Heart right ventricle (tissue), 16 donors: ENCODE results near the gene PIK3R6. TPM values are rescaled to one million over a fixed set of nuclear protein-coding genes. Genes with fewer than 3 reads are reported as not detected.

Source experiments
- ATAC-seq, 8 donors: fragments of 200-7000 bp; cut with Tn5 transposase; one replicate each; pipeline ENCODE4 v1.9.1; 2020; ENCODE audit warnings: mild to moderate bottlenecking in 8 of 8, moderate library complexity in 8 of 8, moderate number of reproducible peaks in 1 of 8
- DNase-seq, 2 donors: peaks; one replicate each; pipeline ENCODE4 v3.0.0-alpha.2; 2020
- H3K27ac ChIP-seq, 10 donors: fragments of 200-600 bp; sonication (generic) in 2 of 10; one replicate each; pipeline versions ENCODE4 v1.5.0 to v1.8.0; 2020 to 2022; ENCODE audit warnings: mild to moderate bottlenecking in 3 of 10
- H3K27me3 ChIP-seq, 7 donors: fragments of 200-600 bp; one replicate each; pipeline ENCODE4 v1.8.0; 2021 to 2022; ENCODE audit warnings: mild to moderate bottlenecking in 2 of 7
- H3K36me3 ChIP-seq, 9 donors: fragments of 200-600 bp; sonication (generic) in 1 of 9; one replicate each; pipeline versions ENCODE4 v1.5.0 to v1.8.0; 2020 to 2022; ENCODE audit warnings: mild to moderate bottlenecking in 2 of 9
- H3K4me1 ChIP-seq, 9 donors: fragments of 200-600 bp; sonication (generic) in 1 of 9; one replicate each; pipeline versions ENCODE4 v1.5.0 to v1.8.0; 2020 to 2022; ENCODE audit warnings: mild to moderate bottlenecking in 4 of 9
- H3K4me3 ChIP-seq, 10 donors: fragments of 200-600 bp; sonication (generic) in 2 of 10; one replicate each; pipeline versions ENCODE4 v1.5.0 to v1.8.0; 2020 to 2022; ENCODE audit warnings: mild to moderate bottlenecking in 7 of 10, moderate library complexity in 2 of 10
- H3K9me3 ChIP-seq, 11 donors: fragments of 200-600 bp in 10 of 11; sonication (generic) in 2 of 11; one replicate each; pipeline versions ENCODE4 v1.5.0 to v1.8.0; 2013 to 2022; ENCODE audit warnings: mild to moderate bottlenecking in 2 of 11, control low read depth in 1 of 11, moderate library complexity in 1 of 11
- WGBS, 2 donors: extraction: QIAGEN DNeasy Blood & Tissue Kit; methylation state at CpG; one replicate each; pipeline ENCODE4 v1.1.7; 2013; ENCODE audit warnings: inconsistent platforms in 1 of 2; 5-methylcytosine and 5-hydroxymethylcytosine counted together
- intact Hi-C, 10 donors: fragments of 100-400 bp; cut with DNase I; formaldehyde crosslinking; loops; one replicate each; pipeline versions ENCODE4 v1.11.1 to v1.14.2; 2022
- polyA plus RNA-seq, 2 donors: library from polyadenylated mRNA; stranded (reverse); fragments of 200-250 nt; gene quantifications; one replicate each; pipeline ENCODE4 v1.2.3, GENCODE V29; 2013
- total RNA-seq, 10 donors: library from RNA; stranded (reverse); fragmentation: NEBNext Ultra II Directional in 3 of 10; extraction: Animal tissue kit (Norgen Biotek cat#: 25700) in 3 of 10; gene quantifications; one replicate each; pipeline versions ENCODE4 v1.2.1 to v1.2.4, GENCODE V29; 2021 to 2023
- TF ChIP-seq, protein P1 (sequence below), 9 donors: fragments of 200-600 bp; sonication (generic) in 2 of 9; IDR thresholded peaks; one replicate each; pipeline versions ENCODE4 v1.5.0 to v1.8.0; 2021 to 2022; ENCODE audit warnings: antibody characterized with exemption in 9 of 9, mild to moderate bottlenecking in 5 of 9, moderate library complexity in 1 of 9
- donor health status: Arrhythmogenic right ventricular cardiomyopathy.
- donor health status: ischemic (EF 13 %, LVEDD 7.1; RV severe dilation, severe dysfunction).
- donor health status: healthy with polysubstance abuse.
- donor health status: DM: no; HTN: yes; CAD: no.
- donor health status: DM: no; HTN: no; CAD: no.
- donor health status: ischemic (EF 25% LVEDD 6.9; RV normal size, moderate dysfunction).
- donor health status: ischemic (EF 25% LVEDD 5.7; RV mildly dilated, moderate dysfunction).
- donor health status: healthy.
- donor health status: DM: yes; HTN: yes; CAD: no.
- donor health status: Ischemic cardiomyopathy.
- donor health status: ischemic (EF 35%, LVEDD 5.7; RV mildly dilated, moderate dysfunction).
- donor health status: nonischemic (EF 11% LVEDD 7.7; RV severe dilation, severe dysfunction).
- donor health status: DM: yes; HTN: yes; CAD: no.
- donor health status: PGD.
- donor health status: ischemic (EF 29% LVEDD 5.4; RV normal size, mild dysfunction).
- donor health status: nonischemic (EF 23%, LVEDD 6.1; RV moderate dilation, normal function).

Gene PIK3R6
- total and polyA plus RNA-seq, 12 donors, result 0.32 to 3.4 (median 1.0) TPM

DNA sequence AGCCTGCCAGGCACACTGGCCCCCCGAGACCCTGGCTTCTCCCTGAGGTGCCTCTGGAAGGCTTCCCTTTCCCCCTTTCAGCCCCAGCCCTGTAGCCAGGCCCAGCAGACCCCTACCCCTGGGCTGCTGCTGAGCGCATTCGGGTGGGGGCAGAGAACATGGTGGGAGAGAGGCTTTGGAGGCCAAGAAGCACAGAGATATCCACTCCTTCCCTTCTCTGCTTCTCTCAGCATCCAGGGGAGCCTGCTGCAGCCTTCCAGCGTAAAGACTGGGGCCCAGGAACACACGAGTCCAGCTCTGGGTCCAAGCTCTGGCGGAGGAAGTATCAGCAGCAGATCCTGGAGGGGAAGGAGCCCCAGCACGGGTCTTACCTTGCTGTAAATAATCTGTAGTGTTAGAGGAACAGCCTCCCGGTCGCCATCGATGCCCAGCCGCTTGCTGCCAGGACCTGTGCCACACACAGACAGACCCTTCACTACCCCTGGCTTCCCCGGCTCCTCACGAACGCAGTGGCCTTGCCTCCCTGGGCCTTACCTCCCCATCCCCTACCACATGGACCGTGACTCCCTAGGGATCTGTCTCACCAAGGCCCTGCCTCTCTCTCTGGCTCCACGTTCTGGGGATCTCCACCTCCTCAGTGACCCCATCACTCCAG is 17.0 kb upstream of the PIK3R6 start:
- intact Hi-C loops, result no loop called here
- ATAC-seq (no peak), DNase-seq (no peak)
- no peaks in the 10 kb centered on the region for H3K9me3 ChIP-seq
- no peak overlapping the region for H3K4me3 ChIP-seq
- H3K4me1 ChIP-seq, result peaks cover 0 to 10% (median 5%) of the 10 kb centered on the region in 9 donors
- no peaks in the 10 kb centered on the region for H3K27me3 ChIP-seq
- peaks cover 0 to 93% (median 0%) of the 10 kb centered on the region in 9 donors for H3K36me3 ChIP-seq
- TF ChIP-seq, protein P1, sequence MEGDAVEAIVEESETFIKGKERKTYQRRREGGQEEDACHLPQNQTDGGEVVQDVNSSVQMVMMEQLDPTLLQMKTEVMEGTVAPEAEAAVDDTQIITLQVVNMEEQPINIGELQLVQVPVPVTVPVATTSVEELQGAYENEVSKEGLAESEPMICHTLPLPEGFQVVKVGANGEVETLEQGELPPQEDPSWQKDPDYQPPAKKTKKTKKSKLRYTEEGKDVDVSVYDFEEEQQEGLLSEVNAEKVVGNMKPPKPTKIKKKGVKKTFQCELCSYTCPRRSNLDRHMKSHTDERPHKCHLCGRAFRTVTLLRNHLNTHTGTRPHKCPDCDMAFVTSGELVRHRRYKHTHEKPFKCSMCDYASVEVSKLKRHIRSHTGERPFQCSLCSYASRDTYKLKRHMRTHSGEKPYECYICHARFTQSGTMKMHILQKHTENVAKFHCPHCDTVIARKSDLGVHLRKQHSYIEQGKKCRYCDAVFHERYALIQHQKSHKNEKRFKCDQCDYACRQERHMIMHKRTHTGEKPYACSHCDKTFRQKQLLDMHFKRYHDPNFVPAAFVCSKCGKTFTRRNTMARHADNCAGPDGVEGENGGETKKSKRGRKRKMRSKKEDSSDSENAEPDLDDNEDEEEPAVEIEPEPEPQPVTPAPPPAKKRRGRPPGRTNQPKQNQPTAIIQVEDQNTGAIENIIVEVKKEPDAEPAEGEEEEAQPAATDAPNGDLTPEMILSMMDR (IDR thresholded peaks at IDR 0.05), result no peak
- 93 to 94% methylated on average over 16 of the region's 16 CpGs for WGBS, 2 donors
- no peak overlapping the region for H3K27ac ChIP-seq

DNA sequence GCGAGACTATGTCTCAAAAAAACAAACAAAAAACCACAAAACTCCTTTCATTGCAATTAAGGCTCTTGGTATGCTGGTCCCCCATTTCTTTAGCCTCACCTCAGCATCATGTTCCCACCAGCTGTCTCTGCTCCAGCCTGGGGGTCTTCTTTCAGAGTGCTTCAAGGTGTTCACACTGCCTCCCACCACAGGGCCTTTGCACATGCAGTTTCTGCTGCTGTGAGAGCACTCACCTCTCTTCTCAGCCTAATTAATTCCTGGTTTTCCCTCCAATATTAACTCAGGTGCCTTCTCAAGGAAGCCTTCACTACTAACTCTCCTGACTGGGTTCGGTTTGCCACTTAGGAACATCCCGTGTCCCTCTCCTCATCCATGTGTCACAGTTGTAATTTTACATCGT is 15.9 kb upstream of the PIK3R6 start:
- no peak for DNase-seq
- TF ChIP-seq, protein P1 (IDR thresholded peaks at IDR 0.05), result no peak
- 81 to 96% methylated on average over 4 of the region's 4 CpGs for WGBS, 2 donors
- Histone ChIP-seq H3K4me1 (peaks cover 0 to 6% (median 5%) of the 10 kb centered on the region in 9 donors), H3K27ac (no peak overlapping the region), H3K27me3 (no peaks in the 10 kb centered on the region), H3K4me3 (no peak overlapping the region), H3K9me3 (no peaks in the 10 kb centered on the region), H3K36me3 (peaks cover 0 to 90% (median 0%) of the 10 kb centered on the region in 9 donors)
- intact Hi-C loops, result no loop called here
- no peak for ATAC-seq

DNA sequence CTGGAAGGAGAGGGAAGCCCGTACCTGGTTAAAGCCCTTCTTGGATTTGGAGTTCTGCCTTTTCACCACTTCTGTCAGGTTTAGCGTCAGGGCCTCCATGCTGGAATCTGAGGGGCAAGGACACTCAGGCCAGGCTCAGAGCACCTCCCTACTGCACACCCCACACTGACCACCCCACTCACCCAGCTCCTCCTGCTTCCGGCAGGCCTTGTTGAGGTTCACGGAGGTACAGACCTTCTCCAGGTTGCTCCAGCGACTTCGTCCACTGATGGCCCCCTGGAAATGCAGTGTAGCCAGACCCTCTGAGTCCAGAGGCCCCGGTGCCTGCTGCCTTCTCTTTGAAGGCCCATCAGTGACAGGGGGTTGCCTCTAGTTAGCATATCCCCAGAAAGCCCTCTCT is 14.1 kb upstream of the PIK3R6 start:
- Histone ChIP-seq H3K9me3 (no peaks in the 10 kb centered on the region), H3K27me3 (no peaks in the 10 kb centered on the region), H3K4me3 (no peak overlapping the region), H3K36me3 (peaks cover 0 to 80% (median 0%) of the 10 kb centered on the region in 9 donors), H3K4me1 (no peaks in the 10 kb centered on the region), H3K27ac (no peak overlapping the region)
- DNase-seq (no peak), ATAC-seq (no peak)
- 95 to 96% methylated on average over 7 of the region's 7 CpGs for WGBS, 2 donors
- intact Hi-C loops, result no loop called here
- TF ChIP-seq, protein P1 (IDR thresholded peaks at IDR 0.05), result no peak

DNA sequence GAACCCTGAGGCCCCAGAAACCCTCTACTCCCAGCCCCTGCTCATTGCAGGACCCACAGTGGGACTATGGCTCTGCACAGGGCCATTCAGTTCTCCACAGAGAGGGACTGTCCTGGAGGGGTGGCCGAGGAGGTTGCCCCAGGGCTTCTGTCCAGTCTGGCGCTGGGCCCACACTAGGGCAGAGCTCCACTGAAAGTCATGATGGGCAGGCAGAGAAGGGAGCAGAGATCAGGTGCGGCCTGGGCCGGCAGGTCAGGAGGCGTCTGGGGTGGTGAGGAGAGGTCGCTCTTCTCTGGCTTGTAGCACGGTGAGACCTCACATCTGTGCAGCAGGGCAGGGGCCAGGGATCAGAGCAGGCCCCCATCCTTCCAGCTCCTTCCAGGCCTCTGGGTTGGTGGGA is 13.0 kb upstream of the PIK3R6 start:
- peaks cover 0 to 73% (median 0%) of the 10 kb centered on the region in 9 donors for H3K36me3 ChIP-seq
- 89 to 96% methylated on average over 7 of the region's 7 CpGs for WGBS, 2 donors
- ATAC-seq (no peak), DNase-seq (no peak)
- H3K27me3 ChIP-seq, result peaks cover 0 to 10% (median 7%) of the 10 kb centered on the region in 7 donors
- intact Hi-C loops, result no loop called here
- H3K9me3 ChIP-seq, result no peaks in the 10 kb centered on the region
- H3K27ac ChIP-seq, result no peak overlapping the region
- no peak overlapping the region for H3K4me3 ChIP-seq
- TF ChIP-seq, protein P1 (IDR thresholded peaks at IDR 0.05), result no peak
- no peaks in the 10 kb centered on the region for H3K4me1 ChIP-seq
